HG03103 (cell line): Measurements from ENCODE around the gene PRPF19.

Experiments
- ATAC-seq: cut with Tn5 transposase; IDR thresholded peaks from one replicate; pipeline ENCODE4 v1.9.1; 2021; ENCODE audit warnings: low read depth; ENCODE audit not compliant: unreplicated experiment

The PRPF19 gene

DNA sequence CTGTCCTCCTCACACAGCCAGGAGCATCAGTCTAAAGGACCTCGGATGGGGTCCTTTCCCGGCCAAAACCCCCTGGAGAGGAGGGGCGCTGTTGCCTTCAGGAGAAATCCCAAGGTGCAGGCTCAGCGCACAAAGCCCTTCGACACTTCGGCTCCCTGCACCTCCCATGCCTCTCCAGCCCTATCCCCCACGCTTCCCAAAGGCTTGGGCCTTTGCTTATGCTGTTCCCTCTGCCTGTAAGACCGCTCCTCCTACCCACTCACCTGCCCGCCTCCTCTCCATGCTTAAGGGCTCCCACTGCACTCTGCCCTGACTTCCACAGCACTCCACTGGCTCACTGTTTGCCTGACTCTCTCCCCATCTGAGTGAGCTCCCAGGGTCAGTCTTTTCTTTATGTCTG is 32.1 kb upstream of the PRPF19 start:
- no peak for ATAC-seq

DNA sequence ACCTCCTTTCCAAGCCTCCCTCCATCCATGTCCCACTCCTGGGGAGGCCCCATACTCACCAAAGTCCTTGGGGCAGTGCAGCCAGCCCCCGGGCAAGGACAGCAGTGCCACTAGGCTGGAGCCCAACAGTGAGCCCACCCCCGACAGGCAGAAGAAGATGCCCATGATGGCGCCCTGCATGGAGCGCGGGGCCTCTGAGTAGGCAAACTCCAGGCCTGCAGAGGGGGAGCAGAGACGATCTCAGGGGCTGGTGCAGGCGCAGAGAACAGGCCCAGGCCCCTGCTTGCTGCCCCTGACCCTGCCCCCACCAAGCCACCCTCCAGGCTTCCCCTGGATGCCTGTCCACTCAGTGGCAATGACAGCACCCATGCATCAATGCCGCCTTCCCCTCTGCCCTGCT is 31.4 kb upstream of the PRPF19 start:
- no peak for ATAC-seq

DNA sequence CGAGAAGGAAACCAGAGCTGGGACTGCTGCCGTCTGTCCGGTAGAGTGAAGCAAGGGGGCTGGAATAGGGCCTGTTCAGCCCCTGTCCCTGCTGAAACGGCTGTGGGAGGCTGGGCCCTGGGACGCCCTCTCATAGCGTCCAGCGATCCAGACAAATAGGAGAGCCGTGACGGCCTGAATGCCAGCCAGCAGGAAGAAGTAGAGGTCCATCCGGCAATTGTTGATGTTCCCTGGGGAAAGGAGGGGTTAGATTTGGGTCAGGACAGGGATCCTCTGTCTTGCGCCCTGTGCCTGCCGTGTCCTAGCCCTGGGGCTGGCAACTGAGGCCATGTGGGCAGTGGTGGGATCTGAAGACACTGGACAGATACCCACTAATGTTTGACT is 30.8 kb upstream of the PRPF19 start:
- ATAC-seq = no peak

DNA sequence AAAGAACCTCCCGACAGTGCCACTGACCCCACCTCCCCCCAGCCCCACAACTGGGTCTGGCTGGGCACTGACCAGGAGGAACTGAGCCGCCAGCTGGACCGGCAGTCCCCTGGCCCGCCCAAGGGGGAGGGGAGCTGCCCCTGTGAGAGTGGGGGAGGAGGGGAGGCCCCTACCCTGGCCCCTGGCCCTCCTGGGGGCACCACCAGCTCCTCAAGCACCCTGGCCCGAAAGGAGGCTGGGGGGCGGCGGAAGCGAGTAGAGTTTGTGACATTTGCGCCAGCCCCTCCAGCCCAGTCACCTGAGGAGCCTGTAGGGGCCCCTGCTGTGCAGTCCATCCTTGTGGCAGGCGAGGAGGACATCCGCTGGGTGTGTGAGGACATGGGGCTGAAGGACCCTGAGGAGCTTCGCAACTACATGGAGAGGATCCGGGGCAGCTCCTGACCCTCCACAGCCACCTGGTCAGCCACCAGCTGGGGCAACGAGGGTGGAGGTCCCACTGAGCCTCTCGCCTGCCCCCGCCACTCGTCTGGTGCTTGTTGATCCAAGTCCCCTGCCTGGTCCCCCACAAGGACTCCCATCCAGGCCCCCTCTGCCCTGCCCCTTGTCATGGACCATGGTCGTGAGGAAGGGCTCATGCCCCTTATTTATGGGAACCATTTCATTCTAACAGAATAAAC is 30.2 kb upstream of the PRPF19 start:
- no peak for ATAC-seq

DNA sequence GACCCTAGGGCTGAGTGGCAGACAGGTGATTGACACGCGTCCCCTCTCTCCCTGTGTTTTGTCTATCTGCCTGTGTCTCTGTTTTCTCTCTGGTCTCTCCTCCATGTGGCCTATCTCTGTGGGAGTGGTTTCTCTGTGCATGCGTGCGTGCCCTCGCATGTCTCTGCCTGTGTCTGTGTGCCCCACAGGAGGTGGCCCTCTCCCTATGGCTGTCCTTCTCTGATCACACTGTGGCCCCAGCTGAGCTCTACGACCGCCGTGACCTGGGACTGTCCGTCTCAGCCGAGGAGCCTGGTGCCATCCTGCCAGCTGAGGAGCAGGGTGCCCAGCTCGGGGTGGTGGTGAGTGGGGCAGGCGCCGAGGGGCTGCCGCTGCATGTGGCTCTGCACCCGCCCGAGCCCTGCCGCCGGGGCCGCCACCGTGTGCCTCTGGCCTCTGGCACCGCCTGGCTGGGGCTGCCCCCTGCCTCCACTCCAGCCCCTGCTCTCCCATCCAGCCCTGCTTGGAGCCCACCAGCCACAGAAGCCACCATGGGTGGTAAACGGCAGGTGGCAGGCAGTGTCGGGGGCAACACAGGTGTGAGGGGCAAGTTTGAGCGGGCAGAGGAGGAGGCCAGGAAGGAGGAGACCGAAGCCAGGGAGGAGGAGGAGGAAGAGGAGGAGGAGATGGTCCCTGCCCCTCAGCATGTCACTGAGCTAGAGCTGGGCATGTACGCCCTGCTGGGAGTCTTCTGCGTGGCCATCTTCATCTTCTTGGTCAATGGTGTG is 29.5 kb upstream of the PRPF19 start:
- ATAC-seq = no peak

DNA sequence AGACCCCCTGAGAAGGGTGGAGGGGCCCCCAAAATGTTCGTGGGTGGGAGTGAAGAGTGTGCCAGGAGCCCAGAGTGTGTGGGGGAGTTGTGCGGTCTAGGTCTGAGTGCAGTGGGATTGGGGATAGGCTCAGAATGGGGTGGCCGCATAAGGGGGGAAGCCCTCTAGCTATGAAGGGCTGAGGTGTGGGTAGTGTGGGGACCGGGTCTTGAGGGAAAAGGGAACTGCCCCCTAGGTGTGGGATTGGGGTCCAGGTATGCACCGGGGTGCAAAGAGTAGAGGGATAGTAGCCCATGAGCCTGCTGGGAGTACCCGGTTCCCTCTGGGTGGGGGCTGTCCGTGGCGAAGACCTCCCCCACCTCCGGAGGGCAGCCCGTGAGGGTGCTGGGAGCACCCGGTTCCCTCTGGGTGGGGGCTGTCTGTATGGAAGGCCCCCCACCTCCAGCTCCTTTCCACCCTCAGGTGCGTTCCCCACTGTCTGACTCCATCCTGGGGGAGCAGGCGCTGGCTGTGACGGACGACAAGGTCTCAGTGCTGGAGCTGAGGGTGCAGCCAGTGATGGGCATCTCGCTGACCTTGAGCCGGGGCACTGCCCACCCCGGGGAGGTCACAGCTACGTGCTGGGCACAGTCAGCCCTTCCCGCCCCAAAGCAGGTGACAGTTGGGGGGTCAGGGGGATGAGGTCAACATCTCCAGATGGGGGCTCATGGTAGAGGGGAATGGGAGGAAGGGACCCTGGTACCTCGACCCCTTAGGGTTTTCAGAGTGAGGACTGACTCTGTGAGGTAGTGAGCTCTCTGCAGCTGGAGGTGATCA is 28.6 kb upstream of the PRPF19 start:
- no peak for ATAC-seq

DNA sequence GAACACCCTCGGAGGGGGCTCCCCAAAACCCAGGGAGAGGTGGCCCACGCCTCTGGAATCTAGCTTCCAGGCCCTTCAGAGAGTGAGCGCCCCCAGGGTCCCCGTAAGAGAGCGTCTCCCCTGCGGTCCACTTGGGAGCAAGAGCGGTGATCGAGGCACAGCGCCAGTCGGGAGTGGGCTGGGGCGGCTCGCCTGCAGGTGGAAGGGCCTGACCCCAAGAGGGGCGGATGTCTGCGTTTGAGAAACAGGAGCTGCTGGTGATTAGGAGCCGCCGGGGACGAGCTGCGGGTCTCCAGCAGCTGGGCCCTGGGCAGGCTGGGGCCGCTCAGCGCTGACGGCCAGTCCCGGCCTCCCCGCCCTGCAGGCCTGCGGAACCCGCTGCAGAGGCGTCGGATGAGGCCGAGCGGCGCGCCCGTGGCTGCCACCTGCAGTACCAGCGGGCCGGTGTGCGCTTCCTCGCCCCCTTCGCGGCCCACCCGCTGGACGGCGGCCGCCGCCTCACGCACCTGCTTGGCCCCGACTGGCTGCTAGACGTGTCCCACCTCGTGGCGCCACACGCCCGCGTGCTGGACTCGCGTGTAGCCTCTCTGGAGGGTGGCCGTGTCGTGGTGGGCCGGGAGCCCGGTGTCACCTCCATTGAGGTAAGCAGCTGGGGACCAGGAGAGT is 27.9 kb upstream of the PRPF19 start:
- no peak for ATAC-seq

DNA sequence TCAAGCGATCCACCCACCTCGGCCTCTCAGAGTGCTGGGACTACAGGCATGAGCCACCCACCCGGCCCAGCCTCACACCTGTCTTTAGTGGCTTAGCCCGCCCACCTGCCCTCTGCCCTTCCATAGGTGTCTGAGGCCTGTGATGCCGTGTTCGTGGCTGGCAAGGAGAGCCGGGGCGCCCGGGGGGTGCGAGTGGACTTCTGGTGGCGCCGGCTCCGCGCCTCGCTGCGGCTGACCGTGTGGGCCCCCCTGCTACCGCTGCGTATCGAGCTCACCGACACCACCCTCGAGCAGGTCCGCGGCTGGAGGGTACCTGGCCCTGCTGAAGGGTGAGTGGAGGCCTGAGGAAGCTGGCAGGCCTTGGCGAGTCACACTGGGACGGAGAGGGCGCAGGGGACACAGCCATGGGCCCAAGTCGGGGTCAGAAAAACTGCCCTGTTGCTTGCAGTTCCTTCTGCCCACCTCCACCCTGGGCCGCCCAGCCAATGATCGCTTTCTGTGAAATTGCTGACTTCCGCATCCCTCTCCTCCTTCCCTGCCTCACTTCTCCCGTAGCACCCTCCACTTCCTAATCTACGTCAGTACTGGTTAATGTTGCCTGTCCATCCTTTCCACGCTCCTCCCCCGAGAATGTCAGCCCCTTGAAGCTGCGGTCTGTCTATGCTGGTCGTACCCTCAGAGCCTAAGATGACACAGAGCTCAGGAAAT is 27.2 kb upstream of the PRPF19 start:
- ATAC-seq = no peak

DNA sequence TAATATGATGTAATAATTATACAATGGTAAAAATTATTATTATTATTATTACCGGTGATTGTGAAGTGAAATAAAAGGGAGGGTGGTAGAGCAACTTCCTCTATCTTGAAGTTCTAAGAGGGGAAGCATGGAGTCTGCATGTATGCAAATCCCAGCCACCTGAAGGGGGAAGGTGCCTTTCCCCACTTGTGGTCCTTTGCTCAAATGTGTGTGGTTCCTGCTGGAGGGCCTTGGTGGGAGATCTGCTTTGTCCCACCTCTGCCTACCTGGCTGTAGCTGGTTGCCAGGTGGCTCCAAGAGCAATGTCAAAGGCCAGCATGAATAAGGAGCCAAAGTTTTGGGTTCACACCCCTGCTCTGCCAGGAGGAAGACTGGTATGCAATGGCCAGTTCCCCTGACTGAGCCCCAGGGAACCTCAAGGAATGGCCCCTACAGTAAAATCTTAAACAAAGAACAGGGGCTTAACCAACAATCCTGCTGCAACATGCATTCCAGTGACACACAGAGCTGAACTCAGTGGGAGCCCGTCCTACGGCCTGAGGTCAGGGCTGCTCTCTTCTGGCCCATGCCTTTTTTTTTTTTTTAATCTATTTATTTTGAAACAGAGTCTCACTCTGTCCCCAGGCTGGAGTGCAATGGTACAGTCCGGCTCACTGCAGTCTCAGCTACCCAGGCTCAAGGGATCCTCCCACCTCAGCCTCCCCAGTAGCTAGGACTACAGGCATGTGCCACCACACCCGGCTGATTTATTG is 26.4 kb upstream of the PRPF19 start:
- ATAC-seq = no peak

DNA sequence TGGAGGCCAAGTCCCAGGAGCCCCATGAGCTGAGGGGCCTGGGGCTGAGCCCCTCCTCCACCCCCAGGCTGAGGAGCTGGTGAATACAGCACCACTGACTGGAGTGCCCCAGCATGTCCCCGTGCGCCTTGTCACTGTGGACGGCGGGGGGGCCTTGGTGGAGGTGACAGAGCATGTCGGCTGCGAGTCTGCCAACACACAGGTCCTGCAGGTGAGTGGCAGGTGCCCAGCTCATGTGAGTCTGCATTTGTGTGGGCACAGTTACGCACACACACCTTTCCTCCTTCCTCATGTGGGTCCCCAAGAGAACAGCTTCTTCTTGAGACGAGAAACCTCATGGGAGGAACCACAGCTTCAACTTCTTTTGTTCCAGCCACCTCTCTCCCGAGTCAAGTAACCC is 25.5 kb upstream of the PRPF19 start:
- ATAC-seq = no peak

DNA sequence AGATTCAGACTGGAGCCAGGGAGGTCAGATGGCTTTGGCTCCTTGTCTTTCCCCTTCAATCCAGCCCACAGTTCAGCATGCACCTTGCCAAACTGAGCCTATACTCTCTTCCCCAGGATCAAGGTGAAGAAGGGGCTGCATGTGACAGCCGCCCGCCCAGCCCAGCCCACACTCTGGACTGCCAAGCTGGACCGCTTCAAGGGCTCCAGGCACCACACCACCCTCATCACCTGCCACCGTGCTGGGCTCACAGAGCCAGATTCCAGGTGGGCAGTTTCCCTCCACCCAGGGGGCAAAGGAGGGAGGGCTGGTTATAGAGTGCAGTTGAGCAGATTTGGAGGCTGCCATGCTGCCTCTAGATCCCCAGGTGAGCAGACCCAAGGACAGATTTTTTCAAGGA is 24.0 kb upstream of the PRPF19 start:
- no peak for ATAC-seq

DNA sequence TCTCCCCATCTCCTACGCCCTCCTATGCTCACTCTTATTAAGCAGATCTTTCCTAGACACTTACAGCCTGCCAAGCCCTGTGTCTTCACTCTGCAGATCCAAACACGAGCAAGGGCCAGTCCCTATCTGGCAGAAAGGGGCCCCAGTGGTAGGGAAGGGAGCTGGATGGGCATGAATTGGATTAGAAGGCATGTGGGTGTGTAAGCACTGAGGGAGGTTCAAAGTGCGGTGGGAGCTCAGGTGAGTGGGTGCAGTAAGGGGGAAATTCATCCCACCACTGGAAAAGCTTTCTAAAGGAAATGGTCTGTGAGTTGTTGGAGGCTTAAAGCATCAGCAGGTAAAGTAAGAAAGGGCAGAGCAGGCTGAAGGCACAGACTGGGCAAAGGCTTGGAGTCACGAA is 23.4 kb upstream of the PRPF19 start:
- no peak for ATAC-seq

DNA sequence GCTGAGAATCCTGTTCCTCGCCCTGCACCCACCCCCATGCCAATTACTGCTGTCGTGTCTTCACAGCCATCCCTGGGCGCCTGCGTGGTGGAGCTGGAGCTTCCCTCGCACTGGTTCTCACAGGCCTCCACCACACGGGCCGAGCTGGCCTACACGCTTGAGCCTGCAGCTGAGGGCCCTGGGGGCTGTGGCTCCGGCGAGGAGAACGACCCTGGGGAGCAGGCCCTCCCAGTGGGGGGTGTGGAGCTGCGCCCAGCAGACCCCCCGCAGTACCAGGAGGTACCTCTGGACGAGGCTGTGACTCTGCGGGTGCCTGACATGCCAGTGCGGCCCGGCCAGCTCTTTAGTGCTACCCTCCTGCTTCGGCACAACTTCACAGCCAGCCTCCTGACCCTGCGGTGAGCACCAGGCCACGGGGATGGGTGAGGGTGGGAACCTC is 22.2 kb upstream of the PRPF19 start:
- ATAC-seq = no peak

DNA sequence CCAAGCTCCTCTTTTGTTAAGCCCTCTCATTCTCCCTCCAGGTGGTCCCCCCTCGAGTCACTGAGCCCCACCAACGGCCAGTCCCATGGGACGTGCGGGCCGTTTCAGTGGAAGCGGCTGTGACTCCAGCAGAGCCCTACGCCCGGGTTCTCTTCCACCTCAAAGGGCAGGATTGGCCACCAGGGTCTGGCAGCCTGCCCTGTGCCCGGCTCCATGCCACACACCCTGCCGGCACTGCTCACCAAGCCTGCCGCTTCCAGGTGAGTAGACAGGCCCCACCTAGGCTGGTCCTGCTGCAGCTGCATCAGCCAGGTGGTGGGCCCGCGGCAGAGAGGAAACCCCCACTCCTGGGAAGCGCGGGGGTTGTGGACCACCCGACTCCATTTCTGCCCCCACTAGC is 21.2 kb upstream of the PRPF19 start:
- no peak for ATAC-seq

DNA sequence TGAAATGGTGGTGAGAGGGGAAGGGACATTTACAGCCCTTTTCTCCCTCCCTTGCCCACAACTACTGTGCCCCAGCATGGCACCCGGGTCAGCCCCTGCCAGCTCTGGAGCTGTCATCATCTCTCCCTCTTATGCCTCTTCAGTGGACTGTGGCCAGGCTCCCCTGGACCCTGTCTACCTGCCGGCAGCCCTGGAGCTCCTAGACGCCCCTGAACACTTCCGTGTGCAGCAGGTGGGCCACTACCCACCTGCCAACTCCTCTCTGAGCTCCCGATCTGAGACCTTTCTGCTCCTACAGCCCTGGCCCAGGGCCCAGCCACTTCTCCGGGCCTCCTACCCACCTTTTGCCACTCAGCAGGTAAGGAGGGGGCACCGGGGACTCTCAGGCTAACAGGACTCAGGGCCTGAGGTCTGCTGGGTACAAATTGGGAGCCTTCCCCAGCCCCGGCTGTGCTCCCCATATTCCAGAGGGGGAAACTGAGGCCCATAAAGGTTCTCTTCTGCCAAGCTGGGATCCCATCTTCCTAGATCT is 20.7 kb upstream of the PRPF19 start:
- no peak for ATAC-seq

DNA sequence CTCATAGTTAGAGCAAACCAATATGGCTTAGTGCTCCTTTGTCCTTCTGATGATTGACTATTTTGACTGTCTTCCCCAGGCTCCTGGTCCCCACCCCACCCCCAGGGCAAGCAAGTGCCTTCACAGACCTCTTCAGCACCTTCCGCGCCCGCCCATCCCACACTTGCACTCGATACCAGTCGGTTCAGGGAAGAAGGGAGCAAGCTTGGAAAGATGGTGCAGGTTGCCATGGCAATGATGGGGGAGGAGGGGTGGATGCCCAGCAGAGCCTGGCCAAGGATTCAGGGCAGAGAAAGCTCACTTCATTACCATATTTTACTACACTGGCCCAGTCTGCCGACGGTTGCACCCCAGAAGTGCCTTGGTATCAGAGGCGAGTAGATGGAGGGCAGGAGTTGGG is 20.1 kb upstream of the PRPF19 start:
- no peak for ATAC-seq

DNA sequence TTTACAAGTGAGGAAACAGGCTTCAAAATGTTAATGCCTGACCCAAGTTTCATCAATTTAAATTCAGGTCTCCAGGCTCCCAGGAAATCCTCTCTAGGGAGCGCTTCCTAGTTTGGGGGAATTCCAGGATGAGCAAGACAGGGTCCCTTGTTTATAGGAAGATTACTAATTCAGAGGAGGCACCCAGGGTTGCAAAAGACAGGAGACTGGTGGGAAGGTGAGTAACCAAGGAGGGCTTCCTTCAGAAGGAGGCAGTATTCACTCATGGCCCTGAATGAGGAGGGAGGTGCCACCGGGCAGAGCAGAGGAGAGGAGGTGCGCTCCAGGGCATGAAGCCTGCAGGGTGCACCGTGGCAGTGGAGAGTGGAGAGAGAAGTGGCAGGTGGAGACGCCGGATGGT is 19.5 kb upstream of the PRPF19 start:
- ATAC-seq = no peak

DNA sequence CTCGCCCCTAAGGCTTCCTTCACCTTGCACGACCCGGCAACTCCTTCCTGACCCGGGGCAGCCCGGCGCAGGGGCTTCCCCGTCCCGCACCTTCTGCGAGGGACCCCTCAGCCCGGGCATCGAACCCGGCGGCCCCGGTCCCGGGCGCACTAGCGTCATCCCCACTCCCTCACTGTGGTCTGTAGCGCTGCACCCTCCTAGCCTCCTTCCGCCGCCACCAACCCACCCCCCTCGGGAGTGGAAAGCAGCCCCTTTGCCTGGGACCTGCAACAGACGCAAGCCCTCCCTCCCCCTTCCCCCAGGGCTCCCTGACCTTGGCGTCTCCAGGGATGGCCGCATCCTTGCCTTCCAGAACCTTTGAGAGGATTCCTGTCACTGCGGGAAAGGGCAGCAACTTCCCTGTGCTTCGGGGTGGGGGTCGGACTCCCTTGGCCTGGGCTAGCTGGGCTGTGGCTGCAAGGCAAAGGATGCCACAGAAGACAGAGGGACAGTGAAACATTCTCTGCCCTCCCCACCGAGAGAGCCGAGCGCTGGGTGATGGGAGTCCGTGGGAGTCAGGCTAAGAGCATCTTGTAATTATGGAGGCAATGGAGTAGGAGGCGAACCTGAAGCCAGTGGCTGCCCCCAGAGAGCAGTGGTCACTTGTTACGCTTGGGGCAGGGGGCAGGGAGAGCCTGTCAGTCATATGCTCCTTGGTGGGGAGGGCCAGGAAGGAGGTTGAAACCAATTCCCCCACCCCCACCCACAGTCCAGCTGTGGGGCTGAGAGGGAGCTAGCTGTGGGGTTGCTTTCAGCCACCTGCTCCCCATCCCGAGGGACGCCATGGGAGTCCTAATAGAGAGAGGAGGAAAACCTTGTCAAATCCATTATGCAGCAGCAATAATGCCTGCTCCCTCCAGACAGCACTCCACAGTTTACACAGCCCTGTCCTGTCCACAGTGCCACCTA is 18.8 kb upstream of the PRPF19 start:
- no peak for ATAC-seq
